Hepatocyte (in vitro differentiated cells): Measurements from ENCODE around the gene BIRC7. TPM values are rescaled to one million over a fixed set of nuclear protein-coding genes. Genes with fewer than 3 reads are reported as not detected.

Source experiments
- DNase-seq: peaks from one replicate; pipeline ENCODE4 v3.0.0-alpha.2; 2016; ENCODE audit warnings: low spot score
- H2AFZ ChIP-seq: fragments of 200-600 bp; sonication (generic); 2 replicates; pipeline ENCODE4 v1.6.0; 2016; ENCODE audit warnings: antibody characterized with exemption, mild to moderate bottlenecking
- H3K27ac ChIP-seq: fragments of 200-600 bp; sonication (generic); 2 replicates; pipeline ENCODE4 v1.5.1; 2016; ENCODE audit warnings: mild to moderate bottlenecking
- H3K27me3 ChIP-seq: fragments of 200-600 bp; sonication (generic); 2 replicates; pipeline ENCODE4 v1.6.1; 2016
- H3K36me3 ChIP-seq: fragments of 200-600 bp; sonication (generic); replicated peaks from 2 replicates; pipeline ENCODE4 v1.5.1; 2016; ENCODE audit warnings: low read depth; ENCODE audit not compliant: insufficient read depth
- H3K4me1 ChIP-seq: fragments of 200-600 bp; sonication (generic); 2 replicates; pipeline ENCODE4 v1.5.1; 2016; ENCODE audit warnings: mild to moderate bottlenecking, moderate library complexity; ENCODE audit not compliant: insufficient read depth
- H3K4me2 ChIP-seq: fragments of 200-600 bp; sonication (generic); 2 replicates; pipeline ENCODE4 v1.6.0; 2016
- H3K4me3 ChIP-seq: fragments of 200-600 bp; sonication (generic); 2 replicates; pipeline ENCODE4 v1.5.1; 2016; ENCODE audit warnings: mild to moderate bottlenecking
- H3K79me2 ChIP-seq: fragments of 200-600 bp; sonication (generic); 2 replicates; pipeline ENCODE4 v1.6.0; 2017; ENCODE audit warnings: mild to moderate bottlenecking
- H3K9me2 ChIP-seq: fragments of 200-600 bp; sonication (generic); replicated peaks from 2 replicates; pipeline ENCODE4 v1.6.0; 2017; ENCODE audit warnings: mild to moderate bottlenecking; ENCODE audit not compliant: insufficient read depth
- H3K9me3 ChIP-seq: fragments of 200-600 bp; sonication (generic); 2 replicates; pipeline ENCODE4 v1.5.1; 2016; ENCODE audit warnings: low read depth, mild to moderate bottlenecking
- H4K20me1 ChIP-seq: fragments of 200-600 bp; sonication (generic); 2 replicates; pipeline ENCODE4 v1.6.0; 2016; ENCODE audit warnings: mild to moderate bottlenecking; ENCODE audit not compliant: insufficient read depth, poor library complexity, severe bottlenecking
- CTCF ChIP-seq: fragments of 200-600 bp; sonication (generic); IDR thresholded peaks from 2 replicates; pipeline ENCODE4 v1.5.1; 2016; ENCODE audit warnings: antibody characterized with exemption, mild to moderate bottlenecking; ENCODE audit not compliant: poor library complexity
- EZH2 ChIP-seq: fragments of 200-600 bp; sonication (generic); IDR thresholded peaks from 2 replicates; pipeline ENCODE4 v1.6.1; 2016; ENCODE audit warnings: antibody characterized with exemption, mild to moderate bottlenecking, borderline replicate concordance
- EZH2phosphoT487 ChIP-seq: fragments of 200-600 bp; sonication (generic); IDR thresholded peaks from one replicate; pipeline ENCODE4 v1.6.1; 2018; ENCODE audit warnings: antibody characterized with exemption, mild to moderate bottlenecking, low read depth, moderate library complexity; ENCODE audit not compliant: unreplicated experiment, severe bottlenecking
- WGBS: methylation state at CpG from one replicate; pipeline ENCODE4 v1.1.6; 2016; ENCODE audit warnings: low lambda C conversion rate; ENCODE audit errors: missing lambda C conversion rate; 5-methylcytosine and 5-hydroxymethylcytosine counted together
- polyA plus RNA-seq: library from polyadenylated mRNA; unstranded; fragments of >200 nt; fragmentation: Nextera tagmentation; extraction: Ambion mirVana; gene quantifications from 2 replicates; pipeline ENCODE4 v1.2.1, GENCODE V29; 2016
- total RNA-seq: library from RNA; depleted of rRNA; stranded (reverse); fragments of >200 nt; gene quantifications from 2 replicates; pipeline ENCODE4 v1.2.3, GENCODE V29; 2014

Gene BIRC7
- total and polyA plus RNA-seq, 2 experiments from 2014 or later, result 0.43 to 2.0 TPM

- no peaks in the 10 kb centered on the region for H3K36me3 ChIP-seq
- no peak overlapping the region for H2AFZ ChIP-seq
- no peak overlapping the region for H3K4me2 ChIP-seq
- no peaks in the 10 kb centered on the region for H3K27me3 ChIP-seq
- no peaks in the 10 kb centered on the region for H3K9me2 ChIP-seq
- 56% methylated on average over 12 of the region's 12 CpGs for WGBS
- no peaks in the 10 kb centered on the region for H3K9me3 ChIP-seq
- H3K27ac ChIP-seq, result no peak overlapping the region
- no peak for TF ChIP-seq EZH2
- peak; percentile 74 for TF ChIP-seq CTCF
- no peak for TF ChIP-seq EZH2phosphoT487
- peaks cover 8% of the 10 kb centered on the region for H3K4me1 ChIP-seq
- H3K4me3 ChIP-seq, result no peak overlapping the region
- DNase-seq, result peak; percentile 72
- no peaks in the 10 kb centered on the region for H4K20me1 ChIP-seq
- no peaks in the 10 kb centered on the region for H3K79me2 ChIP-seq
Observed at GRCh38 chr20:63223121-63223825, 12.4 kb upstream of the BIRC7 start.

GRCh38 chr20:63223826-63224207 lies 11.9 kb upstream of the BIRC7 start:
- no peak for DNase-seq
- H3K4me1 ChIP-seq, result peaks cover 8% of the 10 kb centered on the region
- no peaks in the 10 kb centered on the region for H3K9me3 ChIP-seq
- H3K79me2 ChIP-seq, result no peaks in the 10 kb centered on the region
- no peaks in the 10 kb centered on the region for H3K27me3 ChIP-seq
- H3K4me2 ChIP-seq, result no peak overlapping the region
- no peak overlapping the region for H3K27ac ChIP-seq
- TF ChIP-seq EZH2phosphoT487 (no peak), CTCF (no peak), EZH2 (no peak)
- H3K4me3 ChIP-seq, result no peak overlapping the region
- H3K36me3 ChIP-seq, result no peaks in the 10 kb centered on the region
- WGBS, result 82% methylated on average over 6 of the region's 6 CpGs
- no peaks in the 10 kb centered on the region for H3K9me2 ChIP-seq
- no peaks in the 10 kb centered on the region for H4K20me1 ChIP-seq
- H2AFZ ChIP-seq, result no peak overlapping the region

- no peak overlapping the region for H2AFZ ChIP-seq
- no peaks in the 10 kb centered on the region for H3K9me3 ChIP-seq
- peak; percentile 66 for DNase-seq
- no peak overlapping the region for H3K4me3 ChIP-seq
- H3K27ac ChIP-seq, result no peak overlapping the region
- 42% methylated on average over 16 of the region's 16 CpGs for WGBS
- no peaks in the 10 kb centered on the region for H3K79me2 ChIP-seq
- H3K4me2 ChIP-seq, result no peak overlapping the region
- H3K27me3 ChIP-seq, result no peaks in the 10 kb centered on the region
- TF ChIP-seq CTCF, result peak; percentile 13
- TF ChIP-seq EZH2phosphoT487, result no peak
- H3K36me3 ChIP-seq, result no peaks in the 10 kb centered on the region
- H3K9me2 ChIP-seq, result no peaks in the 10 kb centered on the region
- peaks cover 8% of the 10 kb centered on the region for H3K4me1 ChIP-seq
- no peaks in the 10 kb centered on the region for H4K20me1 ChIP-seq
Observed at GRCh38 chr20:63224412-63225081, 11.2 kb upstream of the BIRC7 start.
